ENCODE data around the gene GRM5. TPM values are rescaled to one million over a fixed set of nuclear protein-coding genes. Genes with fewer than 3 reads are reported as not detected.
"Not testable (repeated sequence)": the region's sequence is repeated elsewhere in the genome, so short reads cannot be mapped to it uniquely, and the experiment has no call there.

GRM5 gene
- total RNA-seq, 1 experiment from 2014 or later = not detected

DNA sequence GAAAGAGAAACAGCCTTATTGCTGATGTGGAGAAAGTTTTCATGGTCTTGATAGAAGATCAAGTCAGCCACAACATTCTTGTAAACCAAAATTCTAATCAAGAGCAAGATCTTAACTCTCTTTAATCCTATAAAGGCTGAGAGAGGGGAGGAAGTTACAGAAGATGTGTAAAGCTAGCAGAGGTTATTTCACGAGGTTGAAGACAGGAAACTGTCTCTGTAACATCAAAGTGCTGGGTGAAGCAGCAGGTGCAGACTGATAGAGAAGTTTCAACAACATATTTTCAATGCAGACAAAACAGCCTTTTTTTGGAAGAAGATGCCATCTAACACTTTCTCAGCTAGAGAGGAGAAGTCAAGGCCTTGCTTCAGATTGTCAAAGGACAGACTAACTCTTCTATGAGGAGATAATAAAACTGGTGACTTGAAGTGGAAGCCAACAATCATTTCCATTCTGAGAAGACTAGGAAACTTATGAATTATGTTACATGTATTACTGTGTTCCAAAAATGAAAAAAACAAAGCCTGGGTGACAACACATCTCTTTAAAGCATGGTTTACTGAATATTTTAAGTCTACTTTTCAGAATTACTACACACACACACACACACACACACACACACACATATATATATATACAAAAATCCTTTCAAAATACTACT lies 221.9 kb downstream of the GRM5 start:
- not testable (repeated sequence) for H3K4me2 ChIP-seq (ENCODE audit: low read depth, low read length, poor library complexity, severe bottlenecking); H3K36me3 ChIP-seq (ENCODE audit: insufficient read depth, low read length); H3K4me3 ChIP-seq (ENCODE audit: low read length); DNase-seq; H4K20me1 ChIP-seq (ENCODE audit: insufficient read depth, low read depth, low read length); H3K79me2 ChIP-seq (ENCODE audit: low read length); H3K27ac ChIP-seq (ENCODE audit: low read length); H3K4me1 ChIP-seq (ENCODE audit: low read length); H3K27me3 ChIP-seq (ENCODE audit: low read length); H3K9me3 ChIP-seq (ENCODE audit: low read length); H3K9ac ChIP-seq (ENCODE audit: low read length); H3K9me2 ChIP-seq (replicated peaks; ENCODE audit: insufficient read depth, low read length); H2AFZ ChIP-seq (ENCODE audit: low read length)

DNA sequence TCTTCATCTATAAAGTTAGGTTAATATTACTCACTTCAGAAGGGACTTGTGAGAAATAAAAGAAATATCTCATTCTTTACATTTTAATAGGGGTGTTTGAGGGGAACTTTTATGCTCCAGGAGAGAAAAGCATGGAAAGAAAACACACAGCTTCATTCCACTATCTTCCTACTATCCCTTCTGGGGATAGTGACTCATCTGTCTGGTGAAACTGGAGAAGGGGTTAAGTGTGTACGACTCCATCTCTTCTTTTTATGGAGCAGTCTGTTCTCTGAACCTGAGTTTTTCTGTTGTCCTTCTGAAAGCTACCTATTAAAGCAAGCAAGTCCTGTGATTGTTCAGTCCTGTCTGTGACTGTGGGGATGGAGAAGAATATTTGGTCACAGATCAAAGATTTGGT lies 227.6 kb downstream of the GRM5 start:
- not testable (repeated sequence) for DNase-seq; H3K36me3 ChIP-seq (ENCODE audit: insufficient read depth, low read length); H3K79me2 ChIP-seq (ENCODE audit: low read length); H3K27me3 ChIP-seq (ENCODE audit: low read length); H3K9me3 ChIP-seq (ENCODE audit: low read length); H3K27ac ChIP-seq (ENCODE audit: low read length); H2AFZ ChIP-seq (ENCODE audit: low read length); H3K9me2 ChIP-seq (replicated peaks; ENCODE audit: insufficient read depth, low read length); H4K20me1 ChIP-seq (ENCODE audit: insufficient read depth, low read depth, low read length); H3K4me2 ChIP-seq (ENCODE audit: low read depth, low read length, poor library complexity, severe bottlenecking); H3K4me1 ChIP-seq (ENCODE audit: low read length); H3K4me3 ChIP-seq (ENCODE audit: low read length); H3K9ac ChIP-seq (ENCODE audit: low read length)

DNA sequence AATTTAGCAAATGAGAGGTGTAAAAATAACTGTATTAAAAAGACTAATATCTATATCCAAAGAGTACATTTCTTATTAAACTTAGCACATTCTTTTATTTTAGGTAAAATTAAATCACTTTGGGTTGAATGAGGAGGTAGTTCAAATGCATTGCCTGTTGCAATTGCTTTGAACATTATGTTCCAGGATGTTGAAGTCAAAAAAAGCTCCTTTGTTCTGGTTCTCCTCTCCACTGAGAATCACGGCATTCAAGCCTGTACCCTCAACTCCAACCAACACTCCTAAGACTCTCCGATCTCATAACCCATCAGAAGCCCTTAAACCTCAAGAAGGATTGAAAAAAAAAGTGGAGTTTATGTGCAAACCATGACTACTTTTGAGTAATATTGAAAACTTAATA lies 230.1 kb downstream of the GRM5 start:
- not testable (repeated sequence) for DNase-seq; H2AFZ ChIP-seq (ENCODE audit: low read length); H3K4me3 ChIP-seq (ENCODE audit: low read length); H3K36me3 ChIP-seq (ENCODE audit: insufficient read depth, low read length); H3K79me2 ChIP-seq (ENCODE audit: low read length); H3K27ac ChIP-seq (ENCODE audit: low read length); H3K4me2 ChIP-seq (ENCODE audit: low read depth, low read length, poor library complexity, severe bottlenecking); H3K4me1 ChIP-seq (ENCODE audit: low read length); H3K9ac ChIP-seq (ENCODE audit: low read length); H3K27me3 ChIP-seq (ENCODE audit: low read length); H3K9me2 ChIP-seq (replicated peaks; ENCODE audit: insufficient read depth, low read length); H3K9me3 ChIP-seq (ENCODE audit: low read length); H4K20me1 ChIP-seq (ENCODE audit: insufficient read depth, low read depth, low read length)

DNA sequence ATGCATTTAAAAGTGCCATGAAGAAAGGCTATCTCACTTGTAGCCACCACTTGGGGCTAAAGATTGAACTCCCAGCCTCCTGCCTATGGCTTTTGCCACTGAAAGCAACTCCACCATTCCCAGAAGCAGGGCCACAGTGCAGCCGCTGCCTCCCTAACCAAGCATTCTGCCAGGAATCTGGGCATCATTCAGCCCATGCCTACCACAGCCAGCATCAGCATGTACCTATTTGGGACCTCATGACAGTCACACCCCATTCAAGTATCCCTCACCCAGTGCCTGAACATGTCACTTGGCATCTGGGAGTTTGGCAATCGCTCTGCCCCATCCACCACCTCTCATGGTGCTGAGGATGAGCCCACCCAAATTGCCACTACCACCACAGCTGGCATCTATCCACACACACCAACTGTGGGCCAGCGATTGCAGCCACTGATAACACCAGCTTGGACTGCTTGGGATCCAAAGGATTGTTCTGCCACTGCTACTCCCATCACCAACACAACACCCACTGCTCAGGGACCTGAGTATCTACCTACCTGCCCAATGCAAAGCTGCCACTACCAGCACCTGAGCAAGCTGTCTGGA lies 234.4 kb downstream of the GRM5 start:
- no peak for DNase-seq

DNA sequence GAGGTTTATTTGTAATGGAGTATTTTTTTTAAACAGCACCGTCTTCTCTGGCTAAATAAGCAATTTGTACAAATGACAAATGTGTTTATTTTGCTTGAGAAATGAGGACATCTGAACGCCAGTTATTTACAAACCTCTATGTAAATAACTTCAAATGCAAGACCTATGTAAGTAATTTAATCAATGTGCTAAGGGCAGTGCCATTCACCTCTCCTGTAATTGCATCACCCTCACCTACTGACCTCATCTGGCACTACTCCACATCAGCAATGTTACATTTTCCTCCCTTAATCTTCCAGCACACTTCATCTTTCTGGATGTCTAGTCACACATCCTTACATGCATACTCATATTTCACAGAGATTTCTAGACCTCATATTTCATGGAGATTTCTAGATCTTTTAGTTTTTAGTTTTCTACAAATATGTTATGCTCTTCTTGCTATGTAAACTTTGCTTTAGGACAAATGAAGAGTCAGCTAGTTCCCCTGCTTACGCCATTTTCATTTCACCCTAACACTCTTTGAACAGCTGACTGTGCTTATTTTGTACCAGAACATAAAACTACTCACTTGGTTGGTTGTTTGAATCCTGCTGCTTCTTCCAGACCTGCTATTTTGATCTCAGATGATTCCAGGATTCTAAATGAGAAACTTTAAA lies 238.6 kb downstream of the GRM5 start:
- no peak overlapping the region for H3K4me2 ChIP-seq (ENCODE audit: low read depth, low read length, poor library complexity, severe bottlenecking)
- DNase-seq = no peak
- H3K9me2 ChIP-seq (replicated peaks; ENCODE audit: insufficient read depth, low read length) = no peaks in the 10 kb centered on the region
- no peaks in the 10 kb centered on the region for H3K9me3 ChIP-seq (ENCODE audit: low read length)
- H3K36me3 ChIP-seq (ENCODE audit: insufficient read depth, low read length) = no peaks in the 10 kb centered on the region
- H3K4me3 ChIP-seq (ENCODE audit: low read length) = no peak overlapping the region
- no peaks in the 10 kb centered on the region for H4K20me1 ChIP-seq (ENCODE audit: insufficient read depth, low read depth, low read length)
- H3K4me1 ChIP-seq (ENCODE audit: low read length) = no peaks in the 10 kb centered on the region
- H2AFZ ChIP-seq (ENCODE audit: low read length) = no peak overlapping the region
- no peak overlapping the region for H3K9ac ChIP-seq (ENCODE audit: low read length)
- no peaks in the 10 kb centered on the region for H3K79me2 ChIP-seq (ENCODE audit: low read length)
- H3K27ac ChIP-seq (ENCODE audit: low read length) = no peak overlapping the region
- no peaks in the 10 kb centered on the region for H3K27me3 ChIP-seq (ENCODE audit: low read length)

More for the DNA sequence above, 234.4 kb downstream of the GRM5 start:
- Histone ChIP-seq H3K27me3 (ENCODE audit: low read length) (no peaks in the 10 kb centered on the region), H3K9me3 (ENCODE audit: low read length) (no peaks in the 10 kb centered on the region), H3K4me2 (ENCODE audit: low read depth, low read length, poor library complexity, severe bottlenecking) (no peak overlapping the region), H3K9ac (ENCODE audit: low read length) (no peak overlapping the region), H4K20me1 (ENCODE audit: insufficient read depth, low read depth, low read length) (no peaks in the 10 kb centered on the region), H3K9me2 (replicated peaks; ENCODE audit: insufficient read depth, low read length) (no peaks in the 10 kb centered on the region), H3K4me1 (ENCODE audit: low read length) (no peaks in the 10 kb centered on the region), H2AFZ (ENCODE audit: low read length) (no peak overlapping the region), H3K4me3 (ENCODE audit: low read length) (no peak overlapping the region), H3K79me2 (ENCODE audit: low read length) (no peaks in the 10 kb centered on the region), H3K27ac (ENCODE audit: low read length) (no peak overlapping the region), H3K36me3 (ENCODE audit: insufficient read depth, low read length) (no peaks in the 10 kb centered on the region)

DNA sequence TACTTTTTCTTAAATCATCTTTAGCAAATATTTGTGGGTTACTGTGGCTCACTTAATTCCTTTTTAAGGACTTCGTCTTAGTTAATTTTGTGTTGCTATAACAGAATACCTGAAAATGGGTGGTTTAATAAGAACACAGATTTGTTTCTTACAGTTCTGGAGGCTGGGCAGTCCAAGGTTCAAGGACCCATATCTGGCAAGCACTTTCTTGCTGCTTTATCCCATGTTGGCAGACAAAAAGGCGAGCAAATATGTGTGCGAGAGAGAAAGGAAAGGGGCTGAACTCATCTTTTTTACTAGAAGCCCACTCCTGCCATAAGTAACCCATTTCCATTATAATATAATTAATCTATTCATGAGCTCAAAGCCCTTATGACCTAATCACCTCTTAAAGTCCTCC lies 246.2 kb downstream of the GRM5 start:
- Histone ChIP-seq H2AFZ (ENCODE audit: low read length) (no peak overlapping the region), H3K9me3 (ENCODE audit: low read length) (peaks cover 3% of the 10 kb centered on the region; the same call in 1 of the 2 replicates), H3K4me1 (ENCODE audit: low read length) (no peaks in the 10 kb centered on the region), H3K4me2 (ENCODE audit: low read depth, low read length, poor library complexity, severe bottlenecking) (no peak overlapping the region), H3K27ac (ENCODE audit: low read length) (no peak overlapping the region), H3K27me3 (ENCODE audit: low read length) (no peaks in the 10 kb centered on the region; the same call in 1 of the 2 replicates), H3K79me2 (ENCODE audit: low read length) (no peaks in the 10 kb centered on the region), H3K9me2 (replicated peaks; ENCODE audit: insufficient read depth, low read length) (no peaks in the 10 kb centered on the region), H3K4me3 (ENCODE audit: low read length) (no peak overlapping the region), H3K36me3 (ENCODE audit: insufficient read depth, low read length) (no peaks in the 10 kb centered on the region), H3K9ac (ENCODE audit: low read length) (no peak overlapping the region), H4K20me1 (ENCODE audit: insufficient read depth, low read depth, low read length) (no peaks in the 10 kb centered on the region)
- no peak for DNase-seq

DNA sequence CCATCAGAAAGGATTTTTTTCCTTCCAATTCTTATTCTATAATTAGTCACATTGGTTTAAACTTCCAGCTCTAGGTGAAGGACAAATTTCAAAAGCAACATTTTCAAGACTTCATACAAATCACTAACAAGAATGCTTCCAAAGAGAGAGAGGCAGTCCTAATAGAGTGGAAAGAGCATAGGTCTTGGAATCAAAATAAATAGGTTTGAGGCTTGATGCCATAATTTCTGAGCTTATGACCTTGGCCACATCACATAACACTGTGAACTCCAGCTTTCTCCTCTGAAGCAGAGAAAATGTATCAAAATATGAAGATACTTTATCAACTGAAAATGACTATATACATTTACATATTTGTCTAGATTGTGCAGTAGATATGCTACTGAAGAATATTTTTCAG lies 246.8 kb downstream of the GRM5 start:
- no peak overlapping the region for H3K4me2 ChIP-seq (ENCODE audit: low read depth, low read length, poor library complexity, severe bottlenecking)
- H3K9me3 ChIP-seq (ENCODE audit: low read length) = peaks cover 3% of the 10 kb centered on the region; the same call in 1 of the 2 replicates
- no peaks in the 10 kb centered on the region; the same call in 1 of the 2 replicates for H3K27me3 ChIP-seq (ENCODE audit: low read length)
- no peaks in the 10 kb centered on the region for H3K9me2 ChIP-seq (replicated peaks; ENCODE audit: insufficient read depth, low read length)
- no peaks in the 10 kb centered on the region for H3K79me2 ChIP-seq (ENCODE audit: low read length)
- no peak overlapping the region for H3K4me3 ChIP-seq (ENCODE audit: low read length)
- DNase-seq = no peak
- no peaks in the 10 kb centered on the region for H3K36me3 ChIP-seq (ENCODE audit: insufficient read depth, low read length)
- no peak overlapping the region for H2AFZ ChIP-seq (ENCODE audit: low read length)
- H3K9ac ChIP-seq (ENCODE audit: low read length) = no peak overlapping the region
- H3K4me1 ChIP-seq (ENCODE audit: low read length) = no peaks in the 10 kb centered on the region
- H3K27ac ChIP-seq (ENCODE audit: low read length) = no peak overlapping the region
- no peaks in the 10 kb centered on the region for H4K20me1 ChIP-seq (ENCODE audit: insufficient read depth, low read depth, low read length)

DNA sequence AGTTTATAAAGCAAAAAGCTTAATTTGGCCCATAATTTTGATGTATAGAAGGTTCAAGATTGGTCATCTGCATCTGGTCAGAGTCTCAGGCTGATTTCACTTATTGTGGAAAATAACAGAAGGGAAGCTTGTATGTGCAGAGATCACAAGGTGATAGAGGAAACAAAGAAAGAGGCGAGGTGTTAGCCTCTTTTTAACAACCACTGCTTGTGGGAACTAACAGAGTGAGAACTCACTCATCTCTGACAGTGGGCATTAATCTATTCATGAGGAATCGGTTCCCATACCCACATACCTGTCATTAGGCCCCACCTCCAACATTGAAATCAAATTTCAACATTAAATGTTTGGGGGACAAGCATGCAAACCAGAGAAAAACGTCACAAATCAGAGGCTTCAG lies 250.3 kb downstream of the GRM5 start:
- Histone ChIP-seq H2AFZ (ENCODE audit: low read length) (no peak overlapping the region), H3K4me3 (ENCODE audit: low read length) (no peak overlapping the region), H3K79me2 (ENCODE audit: low read length) (no peaks in the 10 kb centered on the region), H3K4me1 (ENCODE audit: low read length) (no peaks in the 10 kb centered on the region), H3K9me3 (ENCODE audit: low read length) (peaks cover 3% of the 10 kb centered on the region; the same call in 1 of the 2 replicates), H3K27me3 (ENCODE audit: low read length) (no peaks in the 10 kb centered on the region; the same call in 1 of the 2 replicates), H3K27ac (ENCODE audit: low read length) (no peak overlapping the region), H3K9me2 (replicated peaks; ENCODE audit: insufficient read depth, low read length) (no peaks in the 10 kb centered on the region), H4K20me1 (ENCODE audit: insufficient read depth, low read depth, low read length) (no peaks in the 10 kb centered on the region), H3K9ac (ENCODE audit: low read length) (no peak overlapping the region), H3K4me2 (ENCODE audit: low read depth, low read length, poor library complexity, severe bottlenecking) (no peak overlapping the region), H3K36me3 (ENCODE audit: insufficient read depth, low read length) (no peaks in the 10 kb centered on the region)
- DNase-seq = no peak
